ENCODE data around the gene ITGB8. TPM values are rescaled to one million over a fixed set of nuclear protein-coding genes. Genes with fewer than 3 reads are reported as not detected.

Gene ITGB8
- total and polyA plus RNA-seq, 9 of the 15 experiments (the other 6 are each of a cell fraction or from before 2014, with no cell fraction given): under 0.01 to 0.03 (median 0.02) TPM; not detected in 6

GRCh38 chr7:20381406-20382034 lies 50.8 kb downstream of the ITGB8 start:
- in situ Hi-C loops (cut with MboI): no loop called here
- no TSS peak for BruUV-seq (replicated peaks)
- intact Hi-C loops (cut with micrococcal nuclease): no loop called here
- no peaks in the 10 kb centered on the region for H3K79me2 ChIP-seq (ENCODE audit: control insufficient read depth, insufficient read depth, low read length)
- H2AFZ ChIP-seq (ENCODE audit: low read depth, low read length): 0 out of 2 replicates have a peak overlapping the region, but pooled peaks have one; percentile 20
- H4K20me1 ChIP-seq (replicated peaks; ENCODE audit: control insufficient read depth, insufficient read depth, low read length): no peaks in the 10 kb centered on the region
- H3K4me1 ChIP-seq (replicated peaks in 1 of 2; ENCODE audit: control insufficient read depth in 2 of 2, insufficient read depth in 2 of 2, low read length in 2 of 2): no peaks in the 10 kb centered on the region; a peak in 1 of 5 replicates
- H3K4me3 ChIP-seq: no peak overlapping the region
- no peak overlapping the region for H3K9ac ChIP-seq (ENCODE audit: insufficient read depth in 1 of 2, low read depth in 2 of 2, low read length in 2 of 2)
- H3K27ac ChIP-seq (ENCODE audit: extremely low read depth, low read depth, low read length): no peak overlapping the region
- POLR2A ChIA-PET: no interaction called here
- H3K9me1 ChIP-seq (ENCODE audit: control insufficient read depth, insufficient read depth, low read length): no peaks in the 10 kb centered on the region
- ATAC-seq (no peak), FAIRE-seq (no peak), DNase-seq (ENCODE audit: extremely low read depth in 1 of 4, low spot score in 3 of 4) (no peak)
- no peaks in the 10 kb centered on the region for H3K9me3 ChIP-seq (replicated peaks; ENCODE audit: control insufficient read depth, insufficient read depth, low read depth, low read length)
- H3K36me3 ChIP-seq (ENCODE audit: control insufficient read depth, insufficient read depth, low read length): no peaks in the 10 kb centered on the region
- H3K27me3 ChIP-seq (ENCODE audit: control insufficient read depth in 2 of 2, insufficient read depth in 2 of 2, low read length in 2 of 2): no peaks in the 10 kb centered on the region
- 4% methylated on average over 17 of the region's 17 CpGs for WGBS (ENCODE audit: insufficient coverage, low coverage, missing lambda C conversion rate)
- CTCF ChIA-PET (ENCODE audit: low intra/inter-chr PET ratio): no interaction called here
- H3K4me2 ChIP-seq (ENCODE audit: insufficient read depth, low read length): no peak overlapping the region
- TF ChIP-seq, protein P1, sequence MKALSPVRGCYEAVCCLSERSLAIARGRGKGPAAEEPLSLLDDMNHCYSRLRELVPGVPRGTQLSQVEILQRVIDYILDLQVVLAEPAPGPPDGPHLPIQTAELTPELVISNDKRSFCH (CRISPR knock-in tag; IDR thresholded peaks at IDR 0.05): no peak
- TF ChIP-seq, protein P1 (tag; IDR thresholded peaks at IDR 0.05): no peak

DNA sequence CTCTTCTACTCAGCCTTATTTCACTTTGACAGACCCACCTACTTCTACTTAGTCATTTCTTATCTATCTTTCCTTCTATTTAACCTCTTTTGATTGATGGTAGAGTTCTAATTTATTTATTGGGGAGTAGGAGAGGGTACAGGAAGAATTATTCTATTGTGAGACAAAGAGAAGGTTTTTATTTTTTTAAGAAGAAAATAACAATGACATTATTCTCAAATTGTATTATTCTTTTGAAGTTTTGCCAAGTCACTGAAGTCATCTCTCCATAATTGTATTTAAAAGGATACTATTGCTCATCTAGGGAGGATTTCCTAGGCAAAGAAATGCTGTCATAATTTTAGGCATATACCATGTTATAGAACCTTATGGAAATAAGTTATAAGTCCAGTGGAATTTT lies 52.7 kb downstream of the ITGB8 start:
- no peaks in the 10 kb centered on the region for H3K27me3 ChIP-seq (ENCODE audit: control insufficient read depth in 2 of 2, insufficient read depth in 2 of 2, low read length in 2 of 2)
- H3K27ac ChIP-seq (ENCODE audit: extremely low read depth, low read depth, low read length): no peak overlapping the region
- FAIRE-seq: no peak
- intact Hi-C loops (cut with micrococcal nuclease): no loop called here
- POLR2A ChIA-PET: no interaction called here
- TF ChIP-seq NUFIP1 (IDR thresholded peaks at IDR 0.05; ENCODE audit: partially characterized antibody) (no peak), KLF10 (CRISPR knock-in tag; IDR thresholded peaks at IDR 0.05) (no peak), ZNF212 (CRISPR knock-in tag; IDR thresholded peaks at IDR 0.05) (no peak), PCBP1 (IDR thresholded peaks at IDR 0.05; ENCODE audit: low read depth, low read length, poor library complexity, severe bottlenecking) (no peak), ETS2 (tag; IDR thresholded peaks at IDR 0.05; ENCODE audit: borderline replicate concordance, poor library complexity, severe bottlenecking) (no peak), E2F3 (CRISPR knock-in tag; IDR thresholded peaks at IDR 0.05) (no peak), JUN (IDR thresholded peaks at IDR 0.05; ENCODE audit: borderline replicate concordance, low read depth, low read length) (no peak), JUN (CRISPR knock-in tag; IDR thresholded peaks at IDR 0.05; ENCODE audit: borderline replicate concordance) (no peak)
- no peaks in the 10 kb centered on the region for H4K20me1 ChIP-seq (replicated peaks; ENCODE audit: control insufficient read depth, insufficient read depth, low read length)
- CTCF ChIA-PET (ENCODE audit: low intra/inter-chr PET ratio): no interaction called here
- no peak for ATAC-seq
- no TSS peak for BruUV-seq (replicated peaks)
- H3K4me2 ChIP-seq (ENCODE audit: insufficient read depth, low read length): no peak overlapping the region
- H3K9me3 ChIP-seq (replicated peaks; ENCODE audit: control insufficient read depth, insufficient read depth, low read depth, low read length): no peaks in the 10 kb centered on the region
- no peak overlapping the region for H3K9ac ChIP-seq (ENCODE audit: insufficient read depth in 1 of 2, low read depth in 2 of 2, low read length in 2 of 2)
- no peak for DNase-seq (ENCODE audit: extremely low read depth in 1 of 4, low spot score in 3 of 4)
- in situ Hi-C loops (cut with MboI): no loop called here
- no peak overlapping the region for H3K4me3 ChIP-seq
- H2AFZ ChIP-seq (ENCODE audit: low read depth, low read length): no peak overlapping the region
- no peaks in the 10 kb centered on the region for H3K36me3 ChIP-seq (ENCODE audit: control insufficient read depth, insufficient read depth, low read length)
- no peaks in the 10 kb centered on the region for H3K9me1 ChIP-seq (ENCODE audit: control insufficient read depth, insufficient read depth, low read length)
- H3K79me2 ChIP-seq (ENCODE audit: control insufficient read depth, insufficient read depth, low read length): no peaks in the 10 kb centered on the region
- H3K4me1 ChIP-seq (replicated peaks in 1 of 2; ENCODE audit: control insufficient read depth in 2 of 2, insufficient read depth in 2 of 2, low read length in 2 of 2): no peaks in the 10 kb centered on the region
